K562 (cell line): Measurements from ENCODE around the gene CS. TPM values are rescaled to one million over a fixed set of nuclear protein-coding genes. Genes with fewer than 3 reads are reported as not detected.
A peak's percentile ranks its signal among the peaks of the same experiment; 100 is the strongest.

Source experiments
- ATF2 ChIP-seq: sonication (generic); formaldehyde crosslinking; IDR thresholded peaks from 2 replicates; pipeline ENCODE4 v1.8.1; 2022; ENCODE audit warnings: missing genetic modification reagents
- CUX1 ChIP-seq: fragments of 200-800 bp; sonication (Bioruptor generic); IDR thresholded peaks from 2 replicates; pipeline ENCODE4 v1.6.1; 2016; ENCODE audit warnings: missing genetic modification characterization, missing compliant biosample characterization
- HDAC2 ChIP-seq: fragments of 450-650 bp; IDR thresholded peaks from 2 replicates; pipeline ENCODE4 v1.6.1; 2016; ENCODE audit warnings: mild to moderate bottlenecking
- HNRNPLL ChIP-seq: fragments of 200-400 bp; formaldehyde crosslinking; IDR thresholded peaks from 2 replicates; pipeline ENCODE4 v1.6.1; 2017; ENCODE audit warnings: low read length, low read depth, mild to moderate bottlenecking; ENCODE audit not compliant: poor library complexity, severe bottlenecking
- HSF4 ChIP-seq: fragments of 250-450 bp; sonication (Bioruptor Pico); IDR thresholded peaks from 2 replicates; pipeline ENCODE4 v2.1.2; 2022; ENCODE audit warnings: mild to moderate bottlenecking, moderate library complexity, borderline replicate concordance
- KLF16 ChIP-seq: IDR thresholded peaks from 2 replicates; pipeline ENCODE4 v1.6.1; 2016; ENCODE audit warnings: antibody characterized with exemption
- MNT ChIP-seq, 2 experiments: fragments of 450-650 bp; conservative IDR thresholded peaks; 2 replicates each; pipeline ENCODE4 v1.6.1; 2017; ENCODE audit warnings: mild to moderate bottlenecking in 2 of 2, moderate library complexity in 2 of 2
- NFIX ChIP-seq: fragments of 250-450 bp; sonication (Bioruptor Pico); IDR thresholded peaks from 2 replicates; pipeline ENCODE4 v1.4.0; 2020; ENCODE audit warnings: low read depth, mild to moderate bottlenecking, moderate library complexity
- PRDM10 ChIP-seq: fragments of 450-650 bp; IDR thresholded peaks from 2 replicates; pipeline ENCODE4 v1.6.1; 2018; ENCODE audit not compliant: partially characterized antibody
- TEAD4 ChIP-seq, 2 experiments: sonication (generic) in 1 of 2; formaldehyde crosslinking in 1 of 2; IDR thresholded peaks; 2 replicates each; pipeline versions ENCODE4 v1.6.1 to v1.8.0; 2012 to 2022; ENCODE audit warnings: borderline replicate concordance in 1 of 2, inconsistent platforms in 1 of 2, low read length in 1 of 2, mild to moderate bottlenecking in 1 of 2, missing genetic modification reagents in 1 of 2
- THRB ChIP-seq: fragments of 450-650 bp; formaldehyde crosslinking; conservative IDR thresholded peaks from 2 replicates; pipeline ENCODE4 v1.4.0; 2022; ENCODE audit warnings: mild to moderate bottlenecking, missing genetic modification characterization
- ZKSCAN8 ChIP-seq: fragments of 200-800 bp; sonication (Bioruptor generic); IDR thresholded peaks from 2 replicates; pipeline ENCODE4 v1.6.1; 2016; ENCODE audit warnings: missing genetic modification characterization, missing compliant biosample characterization
- ZNF140 ChIP-seq: fragments of 250-450 bp; sonication (Bioruptor Pico); IDR thresholded peaks from 2 replicates; pipeline ENCODE4 v1.8.0; 2021; ENCODE audit warnings: moderate library complexity, mild to moderate bottlenecking, inconsistent platforms
- ZZZ3 ChIP-seq: fragments of 450-650 bp; IDR thresholded peaks from 2 replicates; pipeline ENCODE4 v1.6.1; 2016; ENCODE audit warnings: antibody characterized with exemption, mild to moderate bottlenecking, moderate library complexity
- polyA plus RNA-seq, 8 experiments: library from polyadenylated mRNA; depleted of rRNA in 4 of 8; stranded (reverse) in 5 of 8; unstranded in 3 of 8; fragments of >200 nt; fragmentation: Nextera tagmentation in 2 of 8; fragmentation: Illumina TruSeq in 1 of 8; extraction: Ambion mirVana in 2 of 8; extraction: Trizol in 1 of 8; gene quantifications; 2 replicates each; pipeline versions ENCODE4 v1.2.1 to v1.2.3, GENCODE V29; 2011 to 2014; ENCODE audit warnings: inconsistent platforms in 1 of 8, missing spikeins in 1 of 8
- total RNA-seq, 7 experiments: library from RNA; depleted of rRNA in 6 of 7; stranded (reverse); fragments of >200 nt in 6 of 7; fragmentation: Illumina TruSeq in 2 of 7; extraction: Trizol in 2 of 7; gene quantifications; 2 replicates each; pipeline versions ENCODE4 v1.2.1 to v1.2.3, GENCODE V29; 2011 to 2021; ENCODE audit warnings: low replicate concordance in 1 of 7

CS gene
- total and polyA plus RNA-seq, 9 of the 15 experiments (the other 6 are each of a cell fraction or from before 2014, with no cell fraction given), result 99.9 to 390 (median 149) TPM

- TF ChIP-seq THRB (CRISPR knock-in tag) (no peak), CUX1 (CRISPR knock-in tag) (no peak), KLF16 (no peak), PRDM10 (no peak), HSF4 (CRISPR knock-in tag) (no peak), HNRNPLL (no peak), ZKSCAN8 (CRISPR knock-in tag) (0 out of 2 replicates have a peak, but pooled peaks have one; percentile 3), ZNF140 (CRISPR knock-in tag) (no peak), TEAD4 (IDR thresholded peaks at IDR 0.05; ENCODE audit: low read length) (no peak), TEAD4 (CRISPR knock-in tag; IDR thresholded peaks at IDR 0.05; ENCODE audit: borderline replicate concordance) (no peak), MNT (conservative IDR thresholded peaks at IDR 0.05) (no peak), ZZZ3 (no peak), NFIX (CRISPR knock-in tag) (0 out of 2 replicates have a peak, but pooled peaks have one; percentile 7), HDAC2 (peak; percentile 25; the same call in 1 of the 2 replicates), ATF2 (CRISPR knock-in tag) (no peak)
Measured at GRCh38 chr12:56337753-56338251, 37.7 kb upstream of the CS start (continued).
